ENCODE results near the gene FAM170A. TPM values are rescaled to one million over a fixed set of nuclear protein-coding genes. Genes with fewer than 3 reads are reported as not detected.

The FAM170A gene
- total and polyA plus RNA-seq, 2 donors (not counting 3 experiments of a cell fraction or from before 2014, with no cell fraction given): not detected

GRCh38 chr5:119678351-119679028, 49.1 kb downstream of the FAM170A start:
- Histone ChIP-seq H3K9me1 (replicated peaks; ENCODE audit: control insufficient read depth, extremely low read depth, insufficient read depth, low read length) (no peaks in the 10 kb centered on the region), H3K4me3 (replicated peaks in 1 of 3; ENCODE audit: insufficient read depth in 1 of 3, low read depth in 1 of 3, low read length in 3 of 3) (no peak overlapping the region), H3K4me1 (ENCODE audit: control insufficient read depth, extremely low read depth, insufficient read depth, low read length) (no peaks in the 10 kb centered on the region), H3K9me3 (replicated peaks; ENCODE audit: control insufficient read depth, insufficient read depth, low read length) (peaks cover 2% of the 10 kb centered on the region), H3K27ac (ENCODE audit: insufficient read depth, low read depth, low read length) (no peak overlapping the region), H3K79me2 (ENCODE audit: control insufficient read depth, insufficient read depth, low read length) (no peaks in the 10 kb centered on the region), H3K36me3 (ENCODE audit: control insufficient read depth in 2 of 2, extremely low read depth in 1 of 2, insufficient read depth in 2 of 2, low read length in 2 of 2) (no peaks in the 10 kb centered on the region), H4K20me1 (replicated peaks; ENCODE audit: control insufficient read depth, extremely low read depth, insufficient read depth, low read length) (no peaks in the 10 kb centered on the region), H3K9ac (replicated peaks; ENCODE audit: extremely low read depth, insufficient read depth, low read length) (no peak overlapping the region), H3K4me2 (ENCODE audit: insufficient read depth, low read length) (no peak overlapping the region), H3K27me3 (ENCODE audit: control insufficient read depth in 2 of 2, insufficient read depth in 2 of 2, low read length in 2 of 2) (no peaks in the 10 kb centered on the region), H2AFZ (ENCODE audit: low read depth, low read length) (no peak overlapping the region)
- ChIA-PET POLR2A (no interaction called here), CTCF (no interaction called here)
- dilution Hi-C loops (cut with MboI; ENCODE audit: extremely low pct_ligation_motif_present, low sequenced_read_pairs) (no loop called here), intact Hi-C loops (cut with micrococcal nuclease) (no loop called here)
- no peak for TF ChIP-seq MAX (IDR thresholded peaks at IDR 0.05; ENCODE audit: insufficient read depth, insufficient read length)
- no peak for FAIRE-seq
- no peak for DNase-seq (ENCODE audit: low read depth, low spot score)
- BruUV-seq (replicated peaks): no TSS peak

GRCh38 chr5:119680080-119680479, 50.7 kb downstream of the FAM170A start:
- Histone ChIP-seq H3K36me3 (ENCODE audit: control insufficient read depth in 2 of 2, extremely low read depth in 1 of 2, insufficient read depth in 2 of 2, low read length in 2 of 2) (no peaks in the 10 kb centered on the region), H3K27me3 (ENCODE audit: control insufficient read depth in 2 of 2, insufficient read depth in 2 of 2, low read length in 2 of 2) (no peaks in the 10 kb centered on the region), H3K9ac (replicated peaks; ENCODE audit: extremely low read depth, insufficient read depth, low read length) (no peak overlapping the region), H3K9me1 (replicated peaks; ENCODE audit: control insufficient read depth, extremely low read depth, insufficient read depth, low read length) (no peaks in the 10 kb centered on the region), H3K4me2 (ENCODE audit: insufficient read depth, low read length) (no peak overlapping the region), H3K27ac (ENCODE audit: insufficient read depth, low read depth, low read length) (no peak overlapping the region), H2AFZ (ENCODE audit: low read depth, low read length) (no peak overlapping the region), H3K9me3 (replicated peaks; ENCODE audit: control insufficient read depth, insufficient read depth, low read length) (peaks cover 2% of the 10 kb centered on the region), H4K20me1 (replicated peaks; ENCODE audit: control insufficient read depth, extremely low read depth, insufficient read depth, low read length) (no peaks in the 10 kb centered on the region), H3K4me3 (replicated peaks in 1 of 3; ENCODE audit: insufficient read depth in 1 of 3, low read depth in 1 of 3, low read length in 3 of 3) (no peak overlapping the region), H3K4me1 (ENCODE audit: control insufficient read depth, extremely low read depth, insufficient read depth, low read length) (no peaks in the 10 kb centered on the region), H3K79me2 (ENCODE audit: control insufficient read depth, insufficient read depth, low read length) (no peaks in the 10 kb centered on the region)
- ChIA-PET POLR2A (no interaction called here), CTCF (no interaction called here)
- no TSS peak for BruUV-seq (replicated peaks)
- TF ChIP-seq POLR2A (IDR thresholded peaks at IDR 0.05; ENCODE audit: low read depth, low read length) (no peak), EZH2 (IDR thresholded peaks at IDR 0.05; ENCODE audit: borderline replicate concordance, low read depth, low read length, severe bottlenecking) (no peak), POLR2AphosphoS5 (IDR thresholded peaks at IDR 0.05; ENCODE audit: insufficient read depth, low read depth, low read length) (no peak), GATA2 (IDR thresholded peaks at IDR 0.05; ENCODE audit: insufficient read depth, insufficient read length, low read depth, low read length) (no peak)
- intact Hi-C loops (cut with micrococcal nuclease) (no loop called here), dilution Hi-C loops (cut with MboI; ENCODE audit: extremely low pct_ligation_motif_present, low sequenced_read_pairs) (no loop called here)
- DNase-seq (ENCODE audit: low read depth, low spot score): no peak
- FAIRE-seq: no peak
